CD4-positive, alpha-beta T cell (primary cell): ENCODE measurements around the gene CIRBP. TPM values are rescaled to one million over a fixed set of nuclear protein-coding genes. Genes with fewer than 3 reads are reported as not detected.

Source experiments
- ATAC-seq: fragments of 200-7000 bp; cut with Tn5 transposase; one replicate; pipeline ENCODE4 v1.10.0; 2022; ENCODE audit warnings: mild to moderate bottlenecking; ENCODE audit not compliant: poor library complexity
- CTCF ChIA-PET: fragments of 350-600 bp; sonication (Branson Sonifier 250); formaldehyde crosslinking; loops from one replicate; lab custom pipeline; 2021; ENCODE audit warnings: antibody characterized with exemption, inconsistent platforms; lab: Charles Lee
- POLR2A ChIA-PET: fragments of 350-600 bp; sonication (Branson Sonifier 250); formaldehyde crosslinking; loops from one replicate; lab custom pipeline; 2021; ENCODE audit warnings: antibody characterized with exemption, inconsistent platforms; lab: Charles Lee
- DNase-seq, 14 experiments: peaks; one replicate each; pipeline ENCODE4 v3.0.0-alpha.2; 2013 to 2020; ENCODE audit warnings: mixed read lengths in 2 of 14
- H3K27ac ChIP-seq, 2 donors: one replicate each; pipeline versions ENCODE4 v1.5.1 to v1.7.0; 2013; ENCODE audit warnings: low read length in 2 of 2, low read depth in 1 of 2, mild to moderate bottlenecking in 1 of 2
- H3K27me3 ChIP-seq, 2 experiments: 1 replicate in 1 of 2; 2 replicates in 1 of 2; pipeline versions ENCODE4 v1.6.1 to v1.7.0; 2013; ENCODE audit warnings: low read length in 2 of 2, control low read depth in 1 of 2, mild to moderate bottlenecking in 1 of 2, moderate library complexity in 1 of 2; ENCODE audit not compliant: insufficient read depth in 2 of 2, control insufficient read depth in 1 of 2
- H3K36me3 ChIP-seq: one replicate; pipeline ENCODE4 v1.6.1; 2013; ENCODE audit warnings: low read length, control low read depth; ENCODE audit not compliant: insufficient read depth
- H3K4me1 ChIP-seq: one replicate; pipeline ENCODE4 v1.6.1; 2013; ENCODE audit warnings: low read length, control low read depth; ENCODE audit not compliant: insufficient read depth
- H3K4me3 ChIP-seq: one replicate; pipeline ENCODE4 v1.5.1; 2013; ENCODE audit warnings: mild to moderate bottlenecking, low read length, moderate library complexity
- H3K9me3 ChIP-seq, 2 experiments: 1 replicate in 1 of 2; 2 replicates in 1 of 2; pipeline versions ENCODE4 v1.6.1 to v1.7.0; 2013; ENCODE audit warnings: low read length in 2 of 2, mild to moderate bottlenecking in 2 of 2, control low read depth in 1 of 2, moderate library complexity in 1 of 2; ENCODE audit not compliant: control insufficient read depth in 1 of 2, insufficient read depth in 1 of 2
- H3K27ac Mint-ChIP-seq: one replicate; pipeline ENCODE4 v1.8.0; 2020; ENCODE audit warnings: mixed read lengths
- H3K27me3 Mint-ChIP-seq: one replicate; pipeline ENCODE4 v1.8.0; 2021; ENCODE audit warnings: mixed read lengths
- H3K36me3 Mint-ChIP-seq: one replicate; pipeline ENCODE4 v1.8.0; 2021; ENCODE audit warnings: low read depth, mixed read lengths
- H3K4me1 Mint-ChIP-seq: one replicate; pipeline ENCODE4 v1.8.0; 2021; ENCODE audit warnings: low read depth, mixed read lengths
- H3K4me3 Mint-ChIP-seq: one replicate; pipeline ENCODE4 v1.8.0; 2020; ENCODE audit warnings: mild to moderate bottlenecking, mixed read lengths
- H3K9me3 Mint-ChIP-seq: one replicate; pipeline ENCODE4 v1.8.0; 2020; ENCODE audit warnings: mixed read lengths
- intact Hi-C, 2 experiments: fragments of 100-400 bp; cut with DNase I in 1 of 2; cut with micrococcal nuclease in 1 of 2; formaldehyde crosslinking; loops; one replicate each; pipeline versions ENCODE4 v1.15.1 to v1.9.0; 2023 to 2025; cut with DNase I, micrococcal nuclease
- total RNA-seq, 174 experiments: library from RNA in 2 of 174; stranded (reverse) in 2 of 174; gene quantifications; one replicate each; pipeline ENCODE4 v1.2.3 and lab custom pipeline; 2021 to 2026
- TF ChIP-seq, protein P1 (sequence below): fragments of 200-600 bp; IDR thresholded peaks from one replicate; pipeline ENCODE4 v1.8.0; 2022; ENCODE audit warnings: antibody characterized with exemption, mild to moderate bottlenecking

Gene CIRBP
- total RNA-seq, 2 experiments from 2014 or later = 614 to 628 TPM

DNA sequence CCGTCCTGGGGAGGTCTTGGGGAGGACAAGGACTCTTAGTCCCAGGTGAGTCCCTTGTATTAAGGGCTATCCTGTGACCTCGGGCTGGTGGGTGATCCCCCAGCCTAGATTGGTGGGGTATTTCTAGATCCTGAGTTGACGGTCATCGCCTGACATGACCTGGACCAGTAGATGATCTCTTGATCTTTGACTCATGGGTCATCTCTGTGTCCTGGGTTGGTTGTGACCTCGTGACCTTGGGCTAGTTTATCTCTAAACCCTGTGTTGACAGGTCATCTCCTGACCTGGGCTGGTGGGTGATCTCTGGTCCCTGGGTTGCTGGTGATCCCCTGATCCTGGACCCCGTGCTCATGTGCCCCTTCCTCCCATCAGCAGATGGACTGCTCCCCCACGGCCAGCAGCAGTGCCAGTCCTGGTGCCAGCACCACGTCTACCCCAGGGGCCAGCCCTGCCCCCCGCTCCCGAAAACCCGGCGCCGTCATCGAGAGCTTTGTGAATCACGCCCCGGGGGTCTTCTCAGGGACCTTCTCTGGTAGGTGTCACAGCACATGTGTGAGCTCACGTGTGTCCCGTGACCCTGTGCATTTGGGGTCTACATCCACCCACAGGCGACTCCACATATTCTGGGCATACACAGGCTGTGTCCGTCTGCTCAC, 14.5 kb upstream of the CIRBP start:
- Histone ChIP-seq H3K9me3 (no peaks in the 10 kb centered on the region), H3K27ac (peak overlapping the region; percentile 22 to 87), H3K4me3 (no peak overlapping the region), H3K27me3 (no peaks in the 10 kb centered on the region), H3K4me1 (peaks cover 85% of the 10 kb centered on the region), H3K36me3 (peaks cover 55% of the 10 kb centered on the region)
- ChIA-PET CTCF (interaction anchor here (1.1 to 2.4 kb wide), 2 partner anchors 10 to 12 kb away, joined by 3 to 12 read pairs; no protein-coding TSS in a partner anchor), POLR2A (interaction anchor here (3.7 to 7.1 kb wide), 2 partner anchors 10 to 14 kb away, joined by 117 to 193 read pairs; partner anchors contain the start of gene CIRBP)
- TF ChIP-seq, protein P1, sequence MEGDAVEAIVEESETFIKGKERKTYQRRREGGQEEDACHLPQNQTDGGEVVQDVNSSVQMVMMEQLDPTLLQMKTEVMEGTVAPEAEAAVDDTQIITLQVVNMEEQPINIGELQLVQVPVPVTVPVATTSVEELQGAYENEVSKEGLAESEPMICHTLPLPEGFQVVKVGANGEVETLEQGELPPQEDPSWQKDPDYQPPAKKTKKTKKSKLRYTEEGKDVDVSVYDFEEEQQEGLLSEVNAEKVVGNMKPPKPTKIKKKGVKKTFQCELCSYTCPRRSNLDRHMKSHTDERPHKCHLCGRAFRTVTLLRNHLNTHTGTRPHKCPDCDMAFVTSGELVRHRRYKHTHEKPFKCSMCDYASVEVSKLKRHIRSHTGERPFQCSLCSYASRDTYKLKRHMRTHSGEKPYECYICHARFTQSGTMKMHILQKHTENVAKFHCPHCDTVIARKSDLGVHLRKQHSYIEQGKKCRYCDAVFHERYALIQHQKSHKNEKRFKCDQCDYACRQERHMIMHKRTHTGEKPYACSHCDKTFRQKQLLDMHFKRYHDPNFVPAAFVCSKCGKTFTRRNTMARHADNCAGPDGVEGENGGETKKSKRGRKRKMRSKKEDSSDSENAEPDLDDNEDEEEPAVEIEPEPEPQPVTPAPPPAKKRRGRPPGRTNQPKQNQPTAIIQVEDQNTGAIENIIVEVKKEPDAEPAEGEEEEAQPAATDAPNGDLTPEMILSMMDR = no peak
- Mint-ChIP-seq H3K4me1 (peaks cover 35% of the 10 kb centered on the region), H3K4me3 (peak overlapping the region; percentile 72), H3K27ac (peak overlapping the region; percentile 71), H3K27me3 (no peaks in the 10 kb centered on the region), H3K9me3 (no peaks in the 10 kb centered on the region), H3K36me3 (peaks cover 65% of the 10 kb centered on the region)
- intact Hi-C loops = loop anchor here in 1 of 2 experiments (5.0 kb wide), 1 partner anchor 177 kb away; no protein-coding TSS in a partner anchor
- no peak for DNase-seq
- ATAC-seq = no peak

DNA sequence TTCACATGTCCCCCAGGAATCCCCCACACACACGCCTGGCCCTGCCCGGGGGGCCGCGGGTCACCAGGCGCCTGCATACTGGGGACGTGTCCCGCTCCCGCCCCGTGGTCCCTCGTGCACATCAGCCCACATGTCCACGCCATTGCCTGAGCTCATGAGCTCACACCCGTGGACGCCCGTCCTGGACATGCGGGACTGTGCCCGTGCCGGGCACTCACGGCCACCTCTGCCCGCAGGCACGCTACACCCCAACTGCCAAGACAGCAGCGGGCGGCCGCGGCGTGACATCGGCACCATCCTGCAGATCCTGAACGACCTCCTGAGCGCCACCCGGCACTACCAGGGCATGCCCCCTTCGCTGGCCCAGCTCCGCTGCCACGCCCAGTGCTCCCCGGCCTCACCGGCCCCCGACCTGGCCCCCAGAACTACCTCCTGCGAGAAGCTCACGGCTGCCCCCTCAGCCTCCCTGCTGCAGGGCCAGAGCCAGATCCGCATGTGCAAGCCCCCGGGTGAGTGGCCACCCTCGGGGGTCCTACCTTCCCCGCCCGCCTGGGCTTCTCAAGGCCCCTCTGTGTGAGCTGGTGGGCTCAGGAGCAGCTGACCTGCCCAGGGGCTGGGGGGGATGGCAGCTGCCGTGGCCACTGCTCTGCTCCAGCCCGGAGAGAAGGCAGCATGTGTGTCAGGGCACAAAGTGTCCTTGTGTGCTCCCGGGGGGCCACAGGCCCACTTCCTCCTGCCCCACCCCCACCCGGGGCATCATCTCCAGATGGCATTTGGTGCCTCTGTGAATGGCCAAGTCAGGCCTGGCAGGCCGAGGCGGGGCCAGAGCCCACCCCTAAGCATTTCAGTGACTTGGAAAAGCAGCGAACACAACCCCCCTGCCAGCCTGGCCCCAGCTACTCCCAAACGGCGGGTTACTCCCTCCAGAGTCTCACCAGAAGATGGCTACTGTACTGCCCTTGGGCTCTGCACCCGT, 13.7 kb upstream of the CIRBP start:
- no peak for DNase-seq
- Mint-ChIP-seq H3K4me3 (peak overlapping the region; percentile 72), H3K9me3 (no peaks in the 10 kb centered on the region), H3K27ac (peak overlapping the region; percentile 71), H3K27me3 (no peaks in the 10 kb centered on the region), H3K36me3 (peaks cover 66% of the 10 kb centered on the region), H3K4me1 (peaks cover 39% of the 10 kb centered on the region)
- ChIA-PET POLR2A (interaction anchor here (7.1 kb wide), 1 partner anchor 14 kb away, joined by 117 read pairs; the partner anchor contains the start of gene CIRBP), CTCF (interaction anchor here (1.1 to 2.4 kb wide), 2 partner anchors 11 kb away, joined by 3 to 12 read pairs; no protein-coding TSS in a partner anchor)
- peaks cover 93% of the 10 kb centered on the region for H3K4me1 ChIP-seq
- peaks cover 55% of the 10 kb centered on the region for H3K36me3 ChIP-seq
- no peaks in the 10 kb centered on the region for H3K9me3 ChIP-seq
- H3K27ac ChIP-seq = peak overlapping the region in 1 of 2 donors; percentile 35
- H3K27me3 ChIP-seq = no peaks in the 10 kb centered on the region
- no peak for ATAC-seq
- intact Hi-C loops = no loop called here
- H3K4me3 ChIP-seq = no peak overlapping the region
- TF ChIP-seq, protein P1 = no peak
